Subcutaneous adipose tissue (tissue), 4 donors: Measurements from ENCODE around the gene CIRBP. TPM values are rescaled to one million over a fixed set of nuclear protein-coding genes. Genes with fewer than 3 reads are reported as not detected.

Source experiments
- CTCF ChIP-seq: fragments of 450-650 bp; IDR thresholded peaks from one replicate; pipeline ENCODE4 v1.5.1; 2016; ENCODE audit warnings: low read depth, mild to moderate bottlenecking, control low read depth, antibody characterized with exemption, moderate library complexity
- total RNA-seq, 4 donors: library from RNA; depleted of rRNA; stranded (reverse); fragments of >200 nt; gene quantifications; one replicate each; pipeline ENCODE4 v1.1.0, GENCODE V29; 2016

Gene CIRBP
- total RNA-seq, 4 donors from 2014 or later, result 159 to 753 (median 413) TPM

- no peak for TF ChIP-seq CTCF
Observed at GRCh38 chr19:1248139-1248785, 20.9 kb upstream of the CIRBP start, which contains the start of gene MIDN. Gene MIDN (plus strand): TSS chr19:1248583. CDS start chr19:1250297, 1,714 bp downstream.

GRCh38 chr19:1248786-1249297, 20.3 kb upstream of the CIRBP start:
- TF ChIP-seq CTCF, result no peak

GRCh38 chr19:1249298-1249989, 19.7 kb upstream of the CIRBP start:
- no peak for TF ChIP-seq CTCF

DNA sequence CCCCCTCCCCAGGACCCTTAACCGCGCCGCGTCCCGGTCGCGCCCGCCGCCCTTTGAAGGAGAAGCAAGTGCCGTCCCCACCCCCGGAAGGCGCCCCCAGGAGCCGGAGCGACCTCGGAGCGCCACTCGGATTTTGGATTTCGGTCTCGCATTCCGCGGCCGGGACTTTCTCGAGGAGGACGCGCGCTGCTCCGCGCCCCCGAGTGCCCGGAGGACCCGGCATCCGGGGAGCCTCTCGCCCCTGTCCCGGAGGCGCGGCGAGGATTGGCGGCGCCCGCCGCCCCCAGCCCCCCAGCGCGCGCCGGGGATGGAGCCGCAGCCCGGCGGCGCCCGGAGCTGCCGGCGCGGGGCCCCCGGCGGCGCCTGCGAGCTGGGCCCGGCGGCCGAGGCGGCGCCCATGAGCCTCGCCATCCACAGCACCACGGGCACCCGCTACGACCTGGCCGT, 19.1 kb upstream of the CIRBP start:
- no peak for TF ChIP-seq CTCF

- no peak for TF ChIP-seq CTCF
Observed at GRCh38 chr19:1250437-1251260, 18.5 kb upstream of the CIRBP start.

GRCh38 chr19:1251330-1252220, 17.6 kb upstream of the CIRBP start:
- TF ChIP-seq CTCF, result no peak
